Osteoblast (primary cell): ENCODE results near the gene MBOAT1. TPM values are rescaled to one million over a fixed set of nuclear protein-coding genes. Genes with fewer than 3 reads are reported as not detected.

Source experiments
- DNase-seq: peaks from one replicate; pipeline ENCODE4 v3.0.0; 2011; ENCODE audit warnings: low spot score, mixed read lengths; ENCODE audit not compliant: insufficient read length; ENCODE audit errors: missing footprints
- H2AFZ ChIP-seq: 2 replicates; pipeline ENCODE4 v1.6.0; 2011; ENCODE audit warnings: mild to moderate bottlenecking, low read length
- H3K27ac ChIP-seq: 2 replicates; pipeline ENCODE4 v1.5.1; 2011; ENCODE audit warnings: mild to moderate bottlenecking, low read depth, low read length, moderate library complexity
- H3K27me3 ChIP-seq: 2 replicates; pipeline ENCODE4 v1.6.0; 2012; ENCODE audit warnings: mild to moderate bottlenecking, control low read depth, inconsistent platforms, low read length, moderate library complexity; ENCODE audit not compliant: insufficient read depth
- H3K36me3 ChIP-seq: 2 replicates; pipeline ENCODE4 v1.5.1; 2011; ENCODE audit warnings: mild to moderate bottlenecking, low read length, control low read depth, moderate library complexity; ENCODE audit not compliant: insufficient read depth
- H3K4me1 ChIP-seq: 2 replicates; pipeline ENCODE4 v1.5.1; 2011; ENCODE audit warnings: mild to moderate bottlenecking, low read length, control low read depth, moderate library complexity; ENCODE audit not compliant: insufficient read depth
- H3K4me2 ChIP-seq: 2 replicates; pipeline ENCODE4 v1.6.0; 2011; ENCODE audit warnings: mild to moderate bottlenecking, low read length; ENCODE audit not compliant: insufficient read depth
- H3K4me3 ChIP-seq: fragments of 200-600 bp; sonication (generic); 3 replicates; pipeline ENCODE4 v1.5.1; 2012; ENCODE audit warnings: mild to moderate bottlenecking, low read length, inconsistent platforms; ENCODE audit not compliant: insufficient read depth
- H3K79me2 ChIP-seq: 2 replicates; pipeline ENCODE4 v1.6.0; 2012; ENCODE audit warnings: mild to moderate bottlenecking, low read length, control low read depth, inconsistent platforms; ENCODE audit not compliant: insufficient read depth
- H3K9me3 ChIP-seq: 2 replicates; pipeline ENCODE4 v1.5.1; 2011; ENCODE audit warnings: low read depth, low read length, control low read depth
- H4K20me1 ChIP-seq: 2 replicates; pipeline ENCODE4 v1.6.0; 2012; ENCODE audit warnings: mild to moderate bottlenecking, low read length, control low read depth; ENCODE audit not compliant: insufficient read depth
- total RNA-seq: library from RNA; depleted of rRNA; stranded (reverse); fragments of >200 nt; gene quantifications from 2 replicates; pipeline ENCODE4 v1.2.3, GENCODE V29; 2012
- TF ChIP-seq, protein P1 (sequence below): IDR thresholded peaks from 2 replicates; pipeline ENCODE4 v1.5.1; 2011; ENCODE audit warnings: mild to moderate bottlenecking, low read depth, low read length, moderate library complexity; ENCODE audit errors: extremely low read depth

Gene MBOAT1
- total RNA-seq, 1 donor: 1.4 TPM

DNA sequence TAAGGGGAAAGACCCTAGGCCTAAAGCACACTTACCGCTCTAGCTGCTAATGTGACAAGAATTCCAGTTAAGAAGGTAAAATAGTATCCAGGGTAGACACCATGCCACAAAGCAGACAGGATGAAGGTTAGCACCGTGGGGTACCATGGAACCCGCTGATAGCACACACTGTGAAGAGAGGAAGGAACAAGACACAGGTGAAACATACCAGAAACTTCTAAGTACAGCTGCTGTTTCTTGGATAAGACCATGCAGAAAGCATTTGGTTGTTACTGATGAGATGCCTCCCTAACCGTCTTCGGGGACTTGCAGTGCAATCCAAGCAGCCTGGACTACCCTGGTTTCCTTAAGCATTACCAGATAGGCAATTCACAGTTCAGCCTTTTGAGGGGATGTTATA, 99.4 kb downstream of the MBOAT1 start:
- H3K79me2 ChIP-seq: no peaks in the 10 kb centered on the region
- no peak for DNase-seq
- H3K27me3 ChIP-seq: no peaks in the 10 kb centered on the region
- no peaks in the 10 kb centered on the region for H3K36me3 ChIP-seq
- TF ChIP-seq, protein P1, sequence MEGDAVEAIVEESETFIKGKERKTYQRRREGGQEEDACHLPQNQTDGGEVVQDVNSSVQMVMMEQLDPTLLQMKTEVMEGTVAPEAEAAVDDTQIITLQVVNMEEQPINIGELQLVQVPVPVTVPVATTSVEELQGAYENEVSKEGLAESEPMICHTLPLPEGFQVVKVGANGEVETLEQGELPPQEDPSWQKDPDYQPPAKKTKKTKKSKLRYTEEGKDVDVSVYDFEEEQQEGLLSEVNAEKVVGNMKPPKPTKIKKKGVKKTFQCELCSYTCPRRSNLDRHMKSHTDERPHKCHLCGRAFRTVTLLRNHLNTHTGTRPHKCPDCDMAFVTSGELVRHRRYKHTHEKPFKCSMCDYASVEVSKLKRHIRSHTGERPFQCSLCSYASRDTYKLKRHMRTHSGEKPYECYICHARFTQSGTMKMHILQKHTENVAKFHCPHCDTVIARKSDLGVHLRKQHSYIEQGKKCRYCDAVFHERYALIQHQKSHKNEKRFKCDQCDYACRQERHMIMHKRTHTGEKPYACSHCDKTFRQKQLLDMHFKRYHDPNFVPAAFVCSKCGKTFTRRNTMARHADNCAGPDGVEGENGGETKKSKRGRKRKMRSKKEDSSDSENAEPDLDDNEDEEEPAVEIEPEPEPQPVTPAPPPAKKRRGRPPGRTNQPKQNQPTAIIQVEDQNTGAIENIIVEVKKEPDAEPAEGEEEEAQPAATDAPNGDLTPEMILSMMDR: no peak
- no peaks in the 10 kb centered on the region for H4K20me1 ChIP-seq
- H3K27ac ChIP-seq: no peak overlapping the region
- no peaks in the 10 kb centered on the region for H3K9me3 ChIP-seq
- no peak overlapping the region for H3K4me2 ChIP-seq
- H3K4me1 ChIP-seq: no peaks in the 10 kb centered on the region
- H3K4me3 ChIP-seq: no peak overlapping the region
- H2AFZ ChIP-seq: no peak overlapping the region

DNA sequence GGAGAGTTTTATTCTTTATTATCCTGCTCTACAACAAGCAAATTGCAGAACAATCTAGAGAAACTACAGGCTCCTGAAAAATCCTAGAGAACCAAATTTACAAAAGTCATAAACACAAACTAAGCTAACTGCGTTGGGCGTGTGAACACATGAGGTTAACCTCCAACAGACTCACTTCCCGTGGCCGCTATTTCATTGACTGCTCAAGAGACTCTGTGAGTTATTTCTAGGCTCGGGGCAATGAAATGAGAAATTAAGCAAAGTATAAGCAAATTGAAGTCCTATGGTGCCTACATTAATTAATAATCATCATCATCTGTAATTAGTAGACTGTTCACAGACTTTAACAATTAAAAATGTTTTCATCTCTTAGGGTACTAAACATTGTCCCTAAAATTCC, 100.0 kb downstream of the MBOAT1 start:
- Histone ChIP-seq H3K9me3 (no peaks in the 10 kb centered on the region), H3K79me2 (no peaks in the 10 kb centered on the region), H4K20me1 (no peaks in the 10 kb centered on the region), H3K4me1 (no peaks in the 10 kb centered on the region), H2AFZ (no peak overlapping the region), H3K27ac (no peak overlapping the region), H3K4me3 (no peak overlapping the region), H3K4me2 (no peak overlapping the region), H3K27me3 (no peaks in the 10 kb centered on the region), H3K36me3 (no peaks in the 10 kb centered on the region)
- TF ChIP-seq, protein P1: no peak
- DNase-seq: no peak

DNA sequence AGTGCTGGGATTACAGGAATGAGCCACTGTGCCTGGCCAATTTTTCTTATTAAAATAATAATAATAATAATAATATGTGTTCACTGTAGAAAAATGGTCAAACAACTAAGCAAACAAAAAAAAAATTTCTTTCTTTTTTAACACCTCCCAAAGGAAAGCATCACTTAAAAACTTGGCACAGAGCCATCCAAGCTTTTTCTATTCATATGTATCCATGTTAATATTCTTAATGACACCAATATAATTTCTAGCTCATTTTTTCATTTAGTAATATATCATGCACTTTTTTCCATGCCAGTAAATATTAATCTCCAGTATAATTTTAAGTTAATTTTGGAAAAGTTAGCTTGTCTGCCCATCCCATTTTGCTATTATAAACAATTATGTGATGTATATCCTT, 101.8 kb downstream of the MBOAT1 start:
- H3K79me2 ChIP-seq: no peaks in the 10 kb centered on the region
- H3K27me3 ChIP-seq: no peaks in the 10 kb centered on the region
- H3K27ac ChIP-seq: no peak overlapping the region
- no peak overlapping the region for H3K4me3 ChIP-seq
- H2AFZ ChIP-seq: no peak overlapping the region
- DNase-seq: no peak
- H3K4me2 ChIP-seq: no peak overlapping the region
- no peaks in the 10 kb centered on the region for H4K20me1 ChIP-seq
- no peaks in the 10 kb centered on the region for H3K36me3 ChIP-seq
- H3K9me3 ChIP-seq: no peaks in the 10 kb centered on the region
- TF ChIP-seq, protein P1: no peak
- H3K4me1 ChIP-seq: no peaks in the 10 kb centered on the region

DNA sequence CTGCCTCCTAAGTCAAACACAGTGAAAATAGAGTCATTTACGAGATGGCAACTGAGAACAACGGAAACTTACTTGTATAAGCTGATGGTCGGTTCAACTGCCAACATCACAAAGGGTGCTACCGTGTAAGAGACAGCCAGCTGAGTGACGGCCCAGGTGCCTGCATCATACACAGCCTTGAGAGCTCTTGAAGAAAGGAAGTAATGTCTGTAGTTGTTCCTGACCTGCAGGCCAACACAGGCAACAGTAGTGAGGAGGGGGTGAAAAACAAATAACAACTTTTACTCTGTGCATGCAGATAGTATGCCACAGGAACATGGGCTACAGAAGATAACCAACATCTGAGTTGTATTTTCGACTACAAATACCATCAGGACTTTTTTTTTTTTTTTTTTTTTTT, 102.7 kb downstream of the MBOAT1 start:
- no peak overlapping the region for H2AFZ ChIP-seq
- no peaks in the 10 kb centered on the region for H3K9me3 ChIP-seq
- H3K4me3 ChIP-seq: no peak overlapping the region
- TF ChIP-seq, protein P1: no peak
- DNase-seq: no peak
- H3K27ac ChIP-seq: no peak overlapping the region
- H3K79me2 ChIP-seq: no peaks in the 10 kb centered on the region
- no peaks in the 10 kb centered on the region for H4K20me1 ChIP-seq
- H3K4me2 ChIP-seq: no peak overlapping the region
- H3K4me1 ChIP-seq: no peaks in the 10 kb centered on the region
- no peaks in the 10 kb centered on the region for H3K36me3 ChIP-seq
- no peaks in the 10 kb centered on the region for H3K27me3 ChIP-seq
